H1 (cell line): ENCODE results near the gene PTPRR. TPM values are rescaled to one million over a fixed set of nuclear protein-coding genes. Genes with fewer than 3 reads are reported as not detected.

Source experiments
- BRCA1 ChIP-seq: IDR thresholded peaks from 2 replicates; pipeline ENCODE4 v1.6.1; 2012; ENCODE audit warnings: low read depth, low read length, improper control_type of control experiment
- CHD1 ChIP-seq: IDR thresholded peaks from 2 replicates; pipeline ENCODE4 v1.6.1; 2012; ENCODE audit warnings: low read depth, low read length, improper control_type of control experiment
- CHD7 ChIP-seq: fragments of 300-600 bp; sonication (generic); IDR thresholded peaks from 2 replicates; pipeline ENCODE4 v1.7.1; 2012; ENCODE audit warnings: low read length, moderate library complexity, mild to moderate bottlenecking, inconsistent platforms; ENCODE audit not compliant: insufficient replicate concordance
- EGR1 ChIP-seq: IDR thresholded peaks from 2 replicates; pipeline ENCODE4 v1.6.1; 2011; ENCODE audit warnings: low read depth, low read length, borderline replicate concordance
- polyA plus RNA-seq, 7 experiments: library from polyadenylated mRNA; depleted of rRNA in 3 of 7; stranded (reverse) in 5 of 7; unstranded in 2 of 7; fragments of >200 nt in 5 of 7; fragments of 200-250 nt in 2 of 7; gene quantifications; 1 replicate in 5 of 7; 2 replicates in 1 of 7; 4 replicates in 1 of 7; pipeline versions ENCODE4 v1.2.1 to v1.2.3, GENCODE V29; 2011 to 2013; ENCODE audit warnings: missing spikeins in 2 of 7, mixed read lengths in 2 of 7
- total RNA-seq: library from RNA; stranded (reverse); fragmentation: NEBNext Ultra II Directional; extraction: Animal tissue kit (Norgen Biotek cat#: 25700); gene quantifications from 2 replicates; pipeline ENCODE4 v1.2.1, GENCODE V29; 2021

Gene PTPRR
- total and polyA plus RNA-seq, 2 of the 8 experiments (the other 6 are each of a cell fraction or from before 2014, with no cell fraction given) = 0.07 to 0.35 TPM

- TF ChIP-seq CHD7 (no peak), EGR1 (no peak), BRCA1 (no peak), CHD1 (no peak)
These were observed 29.4 kb downstream of the PTPRR start (continued) for GRCh38 chr12:70890895-70891832.
